H9 (cell line): ENCODE data around the gene PAPOLA. TPM values are rescaled to one million over a fixed set of nuclear protein-coding genes. Genes with fewer than 3 reads are reported as not detected.

ENCODE experiments used
- DNase-seq: peaks from one replicate; pipeline ENCODE4 v3.0.0-alpha.2; 2017
- H2AFZ ChIP-seq: one replicate; pipeline ENCODE4 v1.6.1; 2013; ENCODE audit warnings: mild to moderate bottlenecking, low read length, control low read depth, moderate library complexity
- H2AK5ac ChIP-seq: 2 replicates; pipeline ENCODE4 v1.6.1; 2013; ENCODE audit warnings: low read length, control low read depth, mixed read lengths; ENCODE audit not compliant: insufficient read length
- H2BK120ac ChIP-seq: one replicate; pipeline ENCODE4 v1.6.1; 2013; ENCODE audit warnings: low read depth, mild to moderate bottlenecking, low read length, control low read depth, inconsistent platforms; ENCODE audit not compliant: poor library complexity, severe bottlenecking
- H2BK12ac ChIP-seq: 2 replicates; pipeline ENCODE4 v1.6.1; 2013; ENCODE audit warnings: low read length, control low read depth, mixed read lengths, low read depth; ENCODE audit not compliant: insufficient read length
- H2BK15ac ChIP-seq: 2 replicates; pipeline ENCODE4 v1.6.1; 2013; ENCODE audit warnings: low read depth, low read length, control low read depth
- H2BK20ac ChIP-seq: one replicate; pipeline ENCODE4 v1.6.1; 2013; ENCODE audit warnings: low read depth, mild to moderate bottlenecking, low read length, control low read depth, inconsistent platforms; ENCODE audit not compliant: poor library complexity, severe bottlenecking
- H2BK5ac ChIP-seq: 2 replicates; pipeline ENCODE4 v1.6.1; 2013; ENCODE audit warnings: low read length, control low read depth, mixed read lengths; ENCODE audit not compliant: insufficient read length
- H3K14ac ChIP-seq: 2 replicates; pipeline ENCODE4 v1.6.1; 2013; ENCODE audit warnings: low read length, control low read depth; ENCODE audit not compliant: insufficient read depth
- H3K18ac ChIP-seq: 2 replicates; pipeline ENCODE4 v1.6.1; 2013; ENCODE audit warnings: low read depth, mild to moderate bottlenecking, mixed read lengths, low read length, control low read depth; ENCODE audit not compliant: insufficient read length
- H3K23ac ChIP-seq: 2 replicates; pipeline ENCODE4 v1.6.1; 2013; ENCODE audit warnings: low read length, control low read depth, mixed read lengths, low read depth; ENCODE audit not compliant: insufficient read length
- H3K23me2 ChIP-seq: 2 replicates; pipeline ENCODE4 v1.6.1; 2013; ENCODE audit warnings: low read depth, mild to moderate bottlenecking, mixed read lengths, low read length, control low read depth; ENCODE audit not compliant: insufficient read length, poor library complexity, severe bottlenecking
- H3K27ac ChIP-seq: 2 replicates; pipeline ENCODE4 v1.5.1; 2013; ENCODE audit warnings: low read length, control low read depth, mixed read lengths, low read depth; ENCODE audit not compliant: insufficient read length
- H3K27me3 ChIP-seq: 2 replicates; pipeline ENCODE4 v1.6.1; 2013; ENCODE audit warnings: low read length, control low read depth, inconsistent platforms; ENCODE audit not compliant: insufficient read depth
- H3K4ac ChIP-seq: 2 replicates; pipeline ENCODE4 v1.6.1; 2013; ENCODE audit warnings: low read depth, mild to moderate bottlenecking, control low read depth, inconsistent platforms, low read length, moderate library complexity
- H3K4me1 ChIP-seq: 2 replicates; pipeline ENCODE4 v1.6.1; 2013; ENCODE audit warnings: low read length, control low read depth, inconsistent platforms; ENCODE audit not compliant: insufficient read depth
- H3K4me2 ChIP-seq: 2 replicates; pipeline ENCODE4 v1.6.1; 2013; ENCODE audit warnings: low read length, control low read depth, mixed read lengths; ENCODE audit not compliant: insufficient read length, insufficient read depth
- H3K56ac ChIP-seq: 2 replicates; pipeline ENCODE4 v1.6.1; 2013; ENCODE audit warnings: low read depth, mild to moderate bottlenecking, mixed read lengths, low read length, control low read depth; ENCODE audit not compliant: insufficient read length
- H3K79me1 ChIP-seq: 2 replicates; pipeline ENCODE4 v1.6.1; 2013; ENCODE audit warnings: low read depth, mild to moderate bottlenecking, moderate library complexity, low read length, control low read depth, inconsistent platforms; ENCODE audit not compliant: insufficient read depth, poor library complexity, severe bottlenecking
- H3K79me2 ChIP-seq: 2 replicates; pipeline ENCODE4 v1.6.1; 2013; ENCODE audit warnings: low read length, control low read depth, inconsistent platforms; ENCODE audit not compliant: insufficient read depth
- H3K9ac ChIP-seq: 2 replicates; pipeline ENCODE4 v1.6.1; 2013; ENCODE audit warnings: low read length, control low read depth, mixed read lengths; ENCODE audit not compliant: insufficient read length; ENCODE audit errors: extremely low read depth
- H3K9me3 ChIP-seq: one replicate; pipeline ENCODE4 v1.6.1; 2013; ENCODE audit warnings: low read depth, low read length, inconsistent platforms; ENCODE audit not compliant: control insufficient read depth
- H3T11ph ChIP-seq: one replicate; pipeline ENCODE4 v1.6.1; 2013; ENCODE audit warnings: mild to moderate bottlenecking, low read length, control low read depth, inconsistent platforms
- H4K20me1 ChIP-seq: one replicate; pipeline ENCODE4 v1.6.1; 2013; ENCODE audit not compliant: control insufficient read depth, insufficient read length, insufficient read depth
- H4K5ac ChIP-seq: 2 replicates; pipeline ENCODE4 v1.6.1; 2013; ENCODE audit warnings: low read depth, mild to moderate bottlenecking, mixed read lengths, low read length, control low read depth; ENCODE audit not compliant: insufficient read length
- H4K8ac ChIP-seq: replicated peaks from 2 replicates; pipeline ENCODE4 v1.6.1; 2013; ENCODE audit warnings: low read length, control low read depth, mixed read lengths, low read depth; ENCODE audit not compliant: insufficient read length
- H4K91ac ChIP-seq: 2 replicates; pipeline ENCODE4 v1.6.1; 2013; ENCODE audit warnings: low read depth, mild to moderate bottlenecking, moderate library complexity, mixed read lengths, low read length, control low read depth; ENCODE audit not compliant: insufficient read length
- H3K27ac Mint-ChIP-seq, 3 experiments: 2 replicates in 2 of 3; 3 replicates in 1 of 3; pipeline ENCODE4 v1.8.0; 2020 to 2021; ENCODE audit warnings: mixed read lengths in 3 of 3, mild to moderate bottlenecking in 1 of 3, moderate library complexity in 1 of 3
- H3K27me3 Mint-ChIP-seq: 2 replicates; pipeline ENCODE4 v1.8.0; 2021; ENCODE audit warnings: low read depth, mild to moderate bottlenecking, moderate library complexity, mixed read lengths
- H3K36me3 Mint-ChIP-seq, 3 experiments: 2 replicates in 2 of 3; 3 replicates in 1 of 3; pipeline ENCODE4 v1.8.0; 2020 to 2021; ENCODE audit warnings: low read depth in 3 of 3, mixed read lengths in 3 of 3; ENCODE audit not compliant: insufficient read depth in 1 of 3
- H3K4me1 Mint-ChIP-seq, 2 experiments: 2 replicates each; pipeline ENCODE4 v1.8.0; 2020; ENCODE audit warnings: mixed read lengths in 2 of 2
- H3K4me3 Mint-ChIP-seq, 2 experiments: 2 replicates in 1 of 2; 3 replicates in 1 of 2; pipeline ENCODE4 v1.8.0; 2020 to 2021; ENCODE audit warnings: mild to moderate bottlenecking in 2 of 2, mixed read lengths in 2 of 2, moderate library complexity in 1 of 2
- H3K9me3 Mint-ChIP-seq, 2 experiments: 2 replicates in 1 of 2; 3 replicates in 1 of 2; pipeline ENCODE4 v1.8.0; 2020; ENCODE audit warnings: mild to moderate bottlenecking in 2 of 2, mixed read lengths in 2 of 2, moderate library complexity in 1 of 2
- WGBS: extraction: QIAGEN DNeasy Blood & Tissue Kit; methylation state at CpG from one replicate; pipeline ENCODE4 v1.1.7; 2013; ENCODE audit warnings: missing lambda C conversion rate, low lambda C conversion rate, mixed read lengths; ENCODE audit not compliant: insufficient read length; ENCODE audit errors: extremely low coverage; 5-methylcytosine and 5-hydroxymethylcytosine counted together
- total RNA-seq: library from RNA; stranded (reverse); gene quantifications from 2 replicates; pipeline ENCODE4 v1.2.1, GENCODE V29; 2021
- TF ChIP-seq, protein P1 (sequence below): fragments of 200-600 bp; sonication (generic); conservative IDR thresholded peaks from 3 replicates; pipeline ENCODE4 v1.8.0; 2021; ENCODE audit warnings: antibody characterized with exemption, mild to moderate bottlenecking

PAPOLA gene
- total RNA-seq, 1 experiment from 2014 or later = 188 TPM

DNA sequence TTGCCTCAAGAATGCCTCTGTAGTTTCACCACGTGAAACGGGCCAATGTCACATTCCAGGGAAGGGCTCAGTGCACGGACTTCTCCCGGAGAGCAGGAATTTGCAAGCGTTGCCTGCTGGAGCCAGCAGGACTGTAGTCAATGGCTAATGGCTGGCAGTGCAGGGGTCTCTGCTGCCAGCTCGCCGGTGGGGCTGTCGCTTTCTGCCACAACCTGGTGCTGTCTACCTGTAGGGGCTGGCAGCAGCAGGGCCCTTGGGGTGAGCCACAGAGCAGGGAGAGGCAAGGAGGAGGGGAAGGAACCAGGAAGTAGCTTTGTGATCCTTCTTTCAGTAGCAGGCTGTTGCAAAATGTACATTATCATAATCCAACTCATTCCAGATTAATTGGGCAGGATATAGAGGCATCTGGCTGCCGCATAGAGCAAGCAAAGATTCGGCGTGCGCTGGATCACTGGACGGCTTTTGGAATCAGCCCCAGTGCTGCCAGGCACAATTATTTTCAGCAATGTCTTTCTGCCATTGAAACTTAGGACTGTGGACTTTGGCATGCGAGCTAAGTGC is 114.1 kb downstream of the PAPOLA start:
- no peak overlapping the region for H2BK12ac ChIP-seq
- H2BK120ac ChIP-seq = no peak overlapping the region
- H3K4me2 ChIP-seq = no peak overlapping the region
- no peak overlapping the region for H2BK5ac ChIP-seq
- H2AK5ac ChIP-seq = no peak overlapping the region
- H4K8ac ChIP-seq = no peak overlapping the region
- no CpG with 5 or more reads among the region's 14 CpGs for WGBS
- H3K4ac ChIP-seq = no peak overlapping the region
- peak; percentile 40 for DNase-seq
- no peak overlapping the region for H3K56ac ChIP-seq
- H3T11ph ChIP-seq = no peak overlapping the region
- Mint-ChIP-seq H3K27ac (peak overlapping the region in 1 of 3 experiments; percentile 61; a peak in 2 of 7 replicates), H3K4me1 (peaks cover 8 to 10% of the 10 kb centered on the region in 2 experiments), H3K9me3 (no peaks in the 10 kb centered on the region; a peak in 1 of 5 replicates), H3K27me3 (peaks cover 26% of the 10 kb centered on the region), H3K4me3 (no peak overlapping the region; a peak in 1 of 5 replicates), H3K36me3 (no peaks in the 10 kb centered on the region; a peak in 1 of 7 replicates)
- no peaks in the 10 kb centered on the region for H4K20me1 ChIP-seq
- no peak overlapping the region for H4K91ac ChIP-seq
- no peaks in the 10 kb centered on the region for H3K4me1 ChIP-seq
- H3K9me3 ChIP-seq = no peaks in the 10 kb centered on the region
- H3K14ac ChIP-seq = no peak overlapping the region
- H3K23me2 ChIP-seq = no peaks in the 10 kb centered on the region
- no peak overlapping the region for H4K5ac ChIP-seq
- H3K27me3 ChIP-seq = no peaks in the 10 kb centered on the region
- no peak overlapping the region for H3K18ac ChIP-seq
- TF ChIP-seq, protein P1, sequence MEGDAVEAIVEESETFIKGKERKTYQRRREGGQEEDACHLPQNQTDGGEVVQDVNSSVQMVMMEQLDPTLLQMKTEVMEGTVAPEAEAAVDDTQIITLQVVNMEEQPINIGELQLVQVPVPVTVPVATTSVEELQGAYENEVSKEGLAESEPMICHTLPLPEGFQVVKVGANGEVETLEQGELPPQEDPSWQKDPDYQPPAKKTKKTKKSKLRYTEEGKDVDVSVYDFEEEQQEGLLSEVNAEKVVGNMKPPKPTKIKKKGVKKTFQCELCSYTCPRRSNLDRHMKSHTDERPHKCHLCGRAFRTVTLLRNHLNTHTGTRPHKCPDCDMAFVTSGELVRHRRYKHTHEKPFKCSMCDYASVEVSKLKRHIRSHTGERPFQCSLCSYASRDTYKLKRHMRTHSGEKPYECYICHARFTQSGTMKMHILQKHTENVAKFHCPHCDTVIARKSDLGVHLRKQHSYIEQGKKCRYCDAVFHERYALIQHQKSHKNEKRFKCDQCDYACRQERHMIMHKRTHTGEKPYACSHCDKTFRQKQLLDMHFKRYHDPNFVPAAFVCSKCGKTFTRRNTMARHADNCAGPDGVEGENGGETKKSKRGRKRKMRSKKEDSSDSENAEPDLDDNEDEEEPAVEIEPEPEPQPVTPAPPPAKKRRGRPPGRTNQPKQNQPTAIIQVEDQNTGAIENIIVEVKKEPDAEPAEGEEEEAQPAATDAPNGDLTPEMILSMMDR = no peak
- no peak overlapping the region for H2BK15ac ChIP-seq
- H3K79me2 ChIP-seq = no peaks in the 10 kb centered on the region
- no peak overlapping the region for H3K23ac ChIP-seq
- H3K27ac ChIP-seq = no peak overlapping the region
- no peaks in the 10 kb centered on the region for H3K79me1 ChIP-seq
- H2AFZ ChIP-seq = no peak overlapping the region
- no peak overlapping the region for H2BK20ac ChIP-seq
- no peak overlapping the region for H3K9ac ChIP-seq

Other genes with a start within 250 kb of the PAPOLA start
- gene BDKRB1, start 246.2 kb upstream of the PAPOLA start, total RNA-seq = not detected in 2 replicates
- gene ATG2B, start 139.0 kb upstream of the PAPOLA start, total RNA-seq = 10.9 and 12.6 TPM in 2 replicates
- gene GSKIP, start 138.9 kb upstream of the PAPOLA start, total RNA-seq = 28.6 and 34.0 TPM in 2 replicates
- gene AK7, start 110.3 kb upstream of the PAPOLA start, total RNA-seq = 2.3 and 2.5 TPM in 2 replicates